HepG2 (cell line): Measurements from ENCODE around the gene ANXA9. TPM values are rescaled to one million over a fixed set of nuclear protein-coding genes. Genes with fewer than 3 reads are reported as not detected.
A peak's percentile ranks its signal among the peaks of the same experiment; 100 is the strongest.

Experiments used
- ATAC-seq: fragments of 200-7000 bp; cut with Tn5 transposase; 3 replicates; pipeline ENCODE4 v1.9.1; 2020; ENCODE audit warnings: mild to moderate bottlenecking, moderate library complexity
- BruUV-seq: library from RNA; stranded (reverse); fragments of 400-500 nt; replicated peaks from 2 replicates; lab custom pipeline; 2021; lab: Mats Ljungman, UMichigan
- CTCF ChIA-PET: fragments of 300-600 bp; formaldehyde crosslinking; extraction: SDS; loops from one replicate; lab custom pipeline; 2021; ENCODE audit warnings: low total read pairs, inconsistent platforms, low intra/inter-chr PET ratio; lab: Yijun Ruan, JAX
- POLR2A ChIA-PET: fragments of 350-600 bp; sonication (Branson Sonifier 250); formaldehyde crosslinking; loops from one replicate; lab custom pipeline; 2020; ENCODE audit warnings: antibody characterized with exemption, inconsistent platforms; lab: Yijun Ruan, JAX
- DNase-seq: peaks from one replicate; pipeline ENCODE4 v3.0.0-alpha.2; 2015; ENCODE audit warnings: low spot score
- FAIRE-seq: peaks from 3 replicates; lab custom pipeline; 2011; peaks lifted over from hg19 to GRCh38; lab: Jason Lieb, UNC
- H2AFZ ChIP-seq: one replicate; pipeline ENCODE4 v1.6.1; 2011; ENCODE audit warnings: low read length, inconsistent platforms
- H3K27ac ChIP-seq: fragments of 300-600 bp; 3 replicates; pipeline ENCODE4 v1.8.0; 2011; ENCODE audit warnings: mixed run types, mild to moderate bottlenecking, mixed read lengths, low read length, inconsistent platforms; ENCODE audit not compliant: insufficient read depth; ENCODE audit errors: extremely low read length
- H3K27me3 ChIP-seq, 2 experiments: fragments of 200-600 bp in 1 of 2; 2 replicates in 1 of 2; 3 replicates in 1 of 2; pipeline versions ENCODE4 v1.6.0 to v1.8.0; 2011; ENCODE audit warnings: low read length in 2 of 2, mild to moderate bottlenecking in 2 of 2, moderate library complexity in 2 of 2, inconsistent platforms in 1 of 2; ENCODE audit not compliant: insufficient read depth in 2 of 2, control insufficient read depth in 1 of 2
- H3K36me3 ChIP-seq, 2 experiments: fragments of 200-600 bp in 1 of 2; replicated peaks in 1 of 2; 2 replicates in 1 of 2; 3 replicates in 1 of 2; pipeline versions ENCODE4 v1.5.1 to v1.8.0; 2011; ENCODE audit warnings: low read length in 2 of 2, inconsistent platforms in 1 of 2; ENCODE audit not compliant: insufficient read depth in 2 of 2, control insufficient read depth in 1 of 2
- H3K4me1 ChIP-seq: 2 replicates; pipeline ENCODE4 v1.5.1; 2012; ENCODE audit warnings: low read length, inconsistent platforms; ENCODE audit not compliant: insufficient read depth
- H3K4me2 ChIP-seq: 2 replicates; pipeline ENCODE4 v1.6.0; 2011; ENCODE audit warnings: low read depth, low read length, inconsistent platforms
- H3K4me3 ChIP-seq, 3 experiments: fragments of 200-600 bp in 1 of 3; sonication (generic), shearing (Covaris generic) in 1 of 3; replicated peaks in 1 of 3; 2 replicates each; pipeline ENCODE4 v1.5.1; 2011 to 2016; ENCODE audit warnings: low read length in 3 of 3, inconsistent platforms in 2 of 3, low read depth in 2 of 3, mild to moderate bottlenecking in 2 of 3, control low read depth in 1 of 3, mixed read lengths in 1 of 3; ENCODE audit not compliant: insufficient read depth in 1 of 3
- H3K79me2 ChIP-seq: one replicate; pipeline ENCODE4 v1.6.1; 2011; ENCODE audit warnings: low read length, inconsistent platforms; ENCODE audit not compliant: insufficient read depth
- H3K9ac ChIP-seq: 2 replicates; pipeline ENCODE4 v1.6.0; 2011; ENCODE audit warnings: mild to moderate bottlenecking, low read depth, low read length, inconsistent platforms; ENCODE audit not compliant: insufficient read depth
- H3K9me3 ChIP-seq: 2 replicates; pipeline ENCODE4 v1.5.1; 2012; ENCODE audit warnings: mild to moderate bottlenecking, low read length
- H4K20me1 ChIP-seq: 2 replicates; pipeline ENCODE4 v1.6.0; 2011; ENCODE audit warnings: inconsistent platforms, mild to moderate bottlenecking, low read length, moderate library complexity; ENCODE audit not compliant: insufficient read depth
- RBFOX2 ChIP-seq: fragments of 200-400 bp; formaldehyde crosslinking; IDR thresholded peaks from 2 replicates; pipeline ENCODE4 v1.6.1; 2017; ENCODE audit warnings: low read depth, mild to moderate bottlenecking, low read length
- SATB2 ChIP-seq: sonication (generic); formaldehyde crosslinking; IDR thresholded peaks from 2 replicates; pipeline ENCODE4 v1.5.0; 2020; ENCODE audit warnings: missing genetic modification reagents
- TOPORS ChIP-seq: sonication (generic); formaldehyde crosslinking; IDR thresholded peaks from 2 replicates; pipeline ENCODE4 v1.8.0; 2023; ENCODE audit warnings: mild to moderate bottlenecking, missing genetic modification reagents
- ZNF136 ChIP-seq: sonication (generic); formaldehyde crosslinking; IDR thresholded peaks from 2 replicates; pipeline ENCODE4 v1.8.1; 2022; ENCODE audit warnings: low read depth, mild to moderate bottlenecking, moderate library complexity, missing genetic modification reagents
- ZNF367 ChIP-seq: sonication (generic); formaldehyde crosslinking; IDR thresholded peaks from 2 replicates; pipeline ENCODE4 v1.4.0; 2020; ENCODE audit warnings: missing genetic modification reagents, borderline replicate concordance
- ZNF614 ChIP-seq: IDR thresholded peaks from 2 replicates; pipeline ENCODE4 v1.6.1; 2018; ENCODE audit warnings: missing biosample characterization, missing genetic modification reagents, inconsistent platforms, borderline replicate concordance
- ZSCAN31 ChIP-seq: sonication (generic); formaldehyde crosslinking; IDR thresholded peaks from 2 replicates; pipeline ENCODE4 v1.5.0; 2020; ENCODE audit warnings: low read depth, mild to moderate bottlenecking, missing genetic modification reagents
- WGBS: methylation state at CpG from one replicate; pipeline ENCODE4 v1.1.6; 2017; ENCODE audit warnings: low lambda C conversion rate; 5-methylcytosine and 5-hydroxymethylcytosine counted together
- in situ Hi-C: cut with HindIII; loops from 2 replicates; pipeline ENCODE4 v1.10.0; 2017; ENCODE audit warnings: low pct_unique_long_range_greater_than_20kb; ENCODE audit not compliant: extremely low pct_ligation_motif_present
- intact Hi-C: fragments of 100-400 bp; cut with micrococcal nuclease; formaldehyde crosslinking; loops from one replicate; pipeline ENCODE4 v1.10.0; 2022; ENCODE audit not compliant: unreplicated experiment
- polyA plus RNA-seq, 8 experiments: library from polyadenylated mRNA; depleted of rRNA in 3 of 8; stranded (reverse) in 7 of 8; unstranded in 1 of 8; fragments of >200 nt; fragmentation: Illumina TruSeq in 4 of 8; extraction: Trizol in 4 of 8; gene quantifications; 2 replicates each; pipeline versions ENCODE4 v1.2.1 to v1.2.3, GENCODE V29; 2011 to 2016; ENCODE audit warnings: low read depth in 4 of 8, missing spikeins in 1 of 8, mixed read lengths in 1 of 8; ENCODE audit not compliant: insufficient read depth in 1 of 8
- total RNA-seq, 5 experiments: library from RNA; depleted of rRNA; stranded (reverse); fragments of >200 nt; fragmentation: Illumina TruSeq; extraction: Trizol; gene quantifications; 2 replicates each; pipeline ENCODE4 v1.2.3, GENCODE V29; 2016; ENCODE audit warnings: low read depth in 1 of 5
- TF ChIP-seq, protein P1 (sequence below): IDR thresholded peaks from 2 replicates; pipeline ENCODE4 v1.6.1; 2018; ENCODE audit warnings: missing genetic modification reagents, mild to moderate bottlenecking, missing compliant biosample characterization
- TF ChIP-seq, protein P2 (sequence below): sonication (generic); formaldehyde crosslinking; IDR thresholded peaks from 2 replicates; pipeline ENCODE4 v1.8.0; 2022; ENCODE audit warnings: mild to moderate bottlenecking, missing genetic modification reagents, moderate library complexity

ANXA9 gene
- total and polyA plus RNA-seq, 2 of the 13 experiments (the other 11 are each of a cell fraction or from before 2014, with no cell fraction given), result 13.3 to 23.9 TPM

- TF ChIP-seq, protein P1, sequence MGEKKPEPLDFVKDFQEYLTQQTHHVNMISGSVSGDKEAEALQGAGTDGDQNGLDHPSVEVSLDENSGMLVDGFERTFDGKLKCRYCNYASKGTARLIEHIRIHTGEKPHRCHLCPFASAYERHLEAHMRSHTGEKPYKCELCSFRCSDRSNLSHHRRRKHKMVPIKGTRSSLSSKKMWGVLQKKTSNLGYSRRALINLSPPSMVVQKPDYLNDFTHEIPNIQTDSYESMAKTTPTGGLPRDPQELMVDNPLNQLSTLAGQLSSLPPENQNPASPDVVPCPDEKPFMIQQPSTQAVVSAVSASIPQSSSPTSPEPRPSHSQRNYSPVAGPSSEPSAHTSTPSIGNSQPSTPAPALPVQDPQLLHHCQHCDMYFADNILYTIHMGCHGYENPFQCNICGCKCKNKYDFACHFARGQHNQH, result no peak
- no peak for TF ChIP-seq ZSCAN31
- TF ChIP-seq ZNF614, result no peak
- TF ChIP-seq ZNF367 (CRISPR knock-in tag), result no peak
- TF ChIP-seq, protein P2, sequence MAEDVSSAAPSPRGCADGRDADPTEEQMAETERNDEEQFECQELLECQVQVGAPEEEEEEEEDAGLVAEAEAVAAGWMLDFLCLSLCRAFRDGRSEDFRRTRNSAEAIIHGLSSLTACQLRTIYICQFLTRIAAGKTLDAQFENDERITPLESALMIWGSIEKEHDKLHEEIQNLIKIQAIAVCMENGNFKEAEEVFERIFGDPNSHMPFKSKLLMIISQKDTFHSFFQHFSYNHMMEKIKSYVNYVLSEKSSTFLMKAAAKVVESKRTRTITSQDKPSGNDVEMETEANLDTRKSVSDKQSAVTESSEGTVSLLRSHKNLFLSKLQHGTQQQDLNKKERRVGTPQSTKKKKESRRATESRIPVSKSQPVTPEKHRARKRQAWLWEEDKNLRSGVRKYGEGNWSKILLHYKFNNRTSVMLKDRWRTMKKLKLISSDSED, result no peak
- no peak for TF ChIP-seq TOPORS (CRISPR knock-in tag)
- no peak for TF ChIP-seq SATB2 (CRISPR knock-in tag)
Measured at GRCh38 chr1:150999051-150999674, 17.1 kb downstream of the ANXA9 start (continued).

DNA sequence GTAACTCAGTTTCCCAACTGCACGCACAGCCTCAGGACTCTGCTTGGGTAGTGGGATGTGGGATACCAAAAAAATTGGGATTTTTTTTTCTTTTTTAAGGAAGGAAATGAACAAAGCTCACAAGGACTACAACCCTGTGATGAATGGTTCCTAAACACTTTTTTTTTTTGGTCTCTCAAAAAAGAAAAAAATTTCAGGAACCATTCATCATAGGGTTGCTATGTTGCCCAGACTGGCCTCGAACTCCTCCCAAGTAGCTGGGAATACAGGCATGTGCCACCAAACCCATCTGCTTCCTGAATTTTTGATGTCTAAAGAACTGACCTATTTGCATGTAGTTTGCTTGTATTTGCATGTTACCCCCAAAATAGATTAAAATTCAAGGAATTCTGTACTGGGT lies 17.8 kb downstream of the ANXA9 start:
- TF ChIP-seq RBFOX2, result peak; percentile 44; the same call in 1 of the 2 replicates
- no peak for TF ChIP-seq ZNF136 (CRISPR knock-in tag)
- no TSS peak for BruUV-seq
- Histone ChIP-seq H3K36me3 (peaks cover 12 to 36% of the 10 kb centered on the region in 2 experiments; a peak in 4 of 5 replicates), H3K4me3 (no peak overlapping the region), H4K20me1 (no peaks in the 10 kb centered on the region), H3K79me2 (peaks cover 8% of the 10 kb centered on the region), H3K27ac (no peak overlapping the region), H2AFZ (no peak overlapping the region), H3K9ac (no peak overlapping the region), H3K4me1 (peaks cover 57% of the 10 kb centered on the region), H3K4me2 (no peak overlapping the region), H3K9me3 (no peaks in the 10 kb centered on the region), H3K27me3 (no peaks in the 10 kb centered on the region)
- 97% methylated on average over 2 of the region's 2 CpGs for WGBS
- ChIA-PET CTCF (no interaction called here), POLR2A (interaction anchor here (1.4 to 9.1 kb wide), 2 partner anchors 19 to 26 kb away, joined by 4 to 150 read pairs; partner anchors contain the start of gene ANXA9)
- DNase-seq (no peak), ATAC-seq (no peak), FAIRE-seq (no peak)
- intact Hi-C loops (no loop called here), in situ Hi-C loops (no loop called here)
